PC-3 (cell line): ENCODE results near the gene ACP7. TPM values are rescaled to one million over a fixed set of nuclear protein-coding genes. Genes with fewer than 3 reads are reported as not detected.

ENCODE experiments used
- ATAC-seq: fragments of 200-7000 bp; cut with Tn5 transposase; 2 replicates; pipeline ENCODE4 v1.9.1; 2020; ENCODE audit warnings: mild to moderate bottlenecking, moderate library complexity
- BruUV-seq: library from RNA; stranded (reverse); fragments of 400-500 nt; replicated peaks from 2 replicates; lab custom pipeline; 2021; lab: Mats Ljungman, UMichigan
- CTCF ChIA-PET: fragments of 300-600 bp; sonication (Branson Sonifier 250); formaldehyde crosslinking; loops from one replicate; lab custom pipeline; 2022; ENCODE audit warnings: antibody characterized with exemption; lab: Charles Lee
- POLR2A ChIA-PET: fragments of 300-600 bp; sonication (Branson Sonifier 250); formaldehyde crosslinking; loops from one replicate; lab custom pipeline; 2022; ENCODE audit warnings: antibody characterized with exemption; ENCODE audit not compliant: unreplicated experiment; lab: Charles Lee
- DNase-seq: peaks from one replicate; pipeline ENCODE4 v3.0.0-alpha.2; 2015
- H2AFZ ChIP-seq: fragments of 300-600 bp; sonication (generic); 2 replicates; pipeline ENCODE4 v1.6.0; 2016; ENCODE audit warnings: antibody characterized with exemption, low read length
- H3F3A ChIP-seq: fragments of 300-600 bp; sonication (generic); one replicate; pipeline ENCODE4 v1.6.0; 2017; ENCODE audit warnings: antibody characterized with exemption, low read length, control low read depth, mild to moderate bottlenecking; ENCODE audit not compliant: unreplicated experiment
- H3K27ac ChIP-seq: fragments of 300-600 bp; sonication (generic); 2 replicates; pipeline ENCODE4 v1.5.1; 2016; ENCODE audit warnings: mild to moderate bottlenecking, low read length
- H3K27me3 ChIP-seq: fragments of 300-600 bp; sonication (generic); 2 replicates; pipeline ENCODE4 v1.6.1; 2016; ENCODE audit warnings: low read length, mixed read lengths
- H3K36me3 ChIP-seq: fragments of 300-600 bp; sonication (generic); 2 replicates; pipeline ENCODE4 v1.6.1; 2016; ENCODE audit warnings: low read depth, mixed run types, low read length, mixed read lengths
- H3K4me1 ChIP-seq: fragments of 300-600 bp; sonication (generic); 2 replicates; pipeline ENCODE4 v1.5.1; 2016; ENCODE audit warnings: low read length; ENCODE audit not compliant: insufficient read depth
- H3K4me2 ChIP-seq: fragments of 300-600 bp; sonication (generic); 2 replicates; pipeline ENCODE4 v1.6.0; 2016; ENCODE audit warnings: low read length
- H3K4me3 ChIP-seq: fragments of 300-600 bp; sonication (generic); 2 replicates; pipeline ENCODE4 v1.5.1; 2016; ENCODE audit warnings: mild to moderate bottlenecking, low read length, mixed read lengths
- H3K79me2 ChIP-seq: fragments of 300-600 bp; sonication (generic); 2 replicates; pipeline ENCODE4 v1.6.1; 2017; ENCODE audit warnings: low read length, mixed read lengths
- H3K9ac ChIP-seq: fragments of 300-600 bp; sonication (generic); 2 replicates; pipeline ENCODE4 v1.6.0; 2016; ENCODE audit warnings: mild to moderate bottlenecking, low read length
- H3K9me2 ChIP-seq: fragments of 300-600 bp; sonication (generic); replicated peaks from 2 replicates; pipeline ENCODE4 v1.6.1; 2016; ENCODE audit warnings: mixed run types, low read length, mixed read lengths
- H3K9me3 ChIP-seq: fragments of 300-600 bp; sonication (generic); 2 replicates; pipeline ENCODE4 v1.6.1; 2016; ENCODE audit warnings: low read length, mixed read lengths
- H4K20me1 ChIP-seq: fragments of 300-600 bp; sonication (generic); 2 replicates; pipeline ENCODE4 v1.6.1; 2016; ENCODE audit warnings: low read length, mixed read lengths
- CTCF ChIP-seq: fragments of 300-600 bp; sonication (generic); conservative IDR thresholded peaks from 2 replicates; pipeline ENCODE4 v1.5.1; 2017; ENCODE audit warnings: antibody characterized with exemption, low read depth, mild to moderate bottlenecking, low read length
- EZH2 ChIP-seq: fragments of 300-600 bp; sonication (generic); IDR thresholded peaks from one replicate; pipeline ENCODE4 v1.6.1; 2017; ENCODE audit warnings: antibody characterized with exemption, mild to moderate bottlenecking, low read length; ENCODE audit not compliant: unreplicated experiment
- EZH2phosphoT487 ChIP-seq: fragments of 300-600 bp; sonication (generic); IDR thresholded peaks from 2 replicates; pipeline ENCODE4 v1.6.1; 2018; ENCODE audit warnings: mild to moderate bottlenecking, antibody characterized with exemption, low read length, borderline replicate concordance
- intact Hi-C: fragments of 100-400 bp; cut with micrococcal nuclease; formaldehyde crosslinking; loops from 2 replicates; pipeline ENCODE4 v1.9.0; 2023
- total RNA-seq: library from RNA; depleted of rRNA; stranded (reverse); fragments of >200 nt; gene quantifications from 2 replicates; pipeline ENCODE4 v1.2.3, GENCODE V29; 2014

The ACP7 gene
- total RNA-seq, 1 experiment from 2014 or later: 5.0 TPM

- H3K4me3 ChIP-seq: no peak overlapping the region
- intact Hi-C loops: no loop called here
- H3K4me1 ChIP-seq: no peaks in the 10 kb centered on the region
- H3K27me3 ChIP-seq: no peaks in the 10 kb centered on the region
- CTCF ChIA-PET: no interaction called here
- DNase-seq (no peak), ATAC-seq (no peak)
- H3K9ac ChIP-seq: no peak overlapping the region
- H3K27ac ChIP-seq: no peak overlapping the region
- no peaks in the 10 kb centered on the region; the same call in 1 of the 2 replicates for H4K20me1 ChIP-seq
- no peak for TF ChIP-seq CTCF
- no peaks in the 10 kb centered on the region for H3K9me3 ChIP-seq
- no peaks in the 10 kb centered on the region for H3K36me3 ChIP-seq
- POLR2A ChIA-PET: interaction anchor here (0.5 kb wide), 1 partner anchor 40 kb away, joined by 3 read pairs; no protein-coding TSS in a partner anchor
- H3K79me2 ChIP-seq: peaks cover 74% of the 10 kb centered on the region
- H3K4me2 ChIP-seq: no peak overlapping the region
- BruUV-seq: no TSS peak
- H3K9me2 ChIP-seq: no peaks in the 10 kb centered on the region
- no peaks in the 10 kb centered on the region for H3F3A ChIP-seq
- no peak overlapping the region for H2AFZ ChIP-seq
These were observed 61.2 kb downstream of the ACP7 start for GRCh38 chr19:39145180-39145953.

- Histone ChIP-seq H3K9me2 (no peaks in the 10 kb centered on the region), H3K9me3 (no peaks in the 10 kb centered on the region), H3K27ac (no peak overlapping the region), H3F3A (no peaks in the 10 kb centered on the region), H3K9ac (no peak overlapping the region), H2AFZ (no peak overlapping the region), H3K4me1 (no peaks in the 10 kb centered on the region), H3K27me3 (no peaks in the 10 kb centered on the region), H3K4me2 (no peak overlapping the region), H4K20me1 (no peaks in the 10 kb centered on the region), H3K79me2 (peaks cover 71% of the 10 kb centered on the region), H3K4me3 (no peak overlapping the region), H3K36me3 (no peaks in the 10 kb centered on the region)
- DNase-seq: no peak
- CTCF ChIA-PET: interaction anchor here (0.7 kb wide), 1 partner anchor 1768 kb away, joined by 5 read pairs; no protein-coding TSS in a partner anchor
- intact Hi-C loops: no loop called here
- no TSS peak for BruUV-seq
- no peak for TF ChIP-seq EZH2phosphoT487
- no peak for TF ChIP-seq CTCF
- no peak for TF ChIP-seq EZH2
- ATAC-seq: no peak
- POLR2A ChIA-PET: no interaction called here
These were observed 61.9 kb downstream of the ACP7 start for GRCh38 chr19:39146091-39146490.

- Histone ChIP-seq H3F3A (no peaks in the 10 kb centered on the region), H3K4me3 (no peak overlapping the region), H3K9ac (no peak overlapping the region), H2AFZ (no peak overlapping the region), H3K27me3 (no peaks in the 10 kb centered on the region), H3K27ac (no peak overlapping the region), H3K9me3 (no peaks in the 10 kb centered on the region), H3K9me2 (no peaks in the 10 kb centered on the region), H4K20me1 (no peaks in the 10 kb centered on the region), H3K79me2 (peaks cover 71% of the 10 kb centered on the region), H3K36me3 (no peaks in the 10 kb centered on the region), H3K4me2 (no peak overlapping the region), H3K4me1 (no peaks in the 10 kb centered on the region)
- CTCF ChIA-PET: interaction anchor here (0.7 kb wide), 1 partner anchor 1767 kb away, joined by 5 read pairs; no protein-coding TSS in a partner anchor
- no peak for DNase-seq
- no TSS peak for BruUV-seq
- ATAC-seq: no peak
- POLR2A ChIA-PET: no interaction called here
- intact Hi-C loops: no loop called here
- TF ChIP-seq EZH2: no peak
- TF ChIP-seq EZH2phosphoT487: no peak
- no peak for TF ChIP-seq CTCF
These were observed 62.7 kb downstream of the ACP7 start for GRCh38 chr19:39146686-39147450.
